Activated CD4-positive, alpha-beta T cell treated with anti-CD3 and anti-CD28 coated beads, Interleukin-2, amount 50 U/mL, for 4 hours (primary cell): Measurements from ENCODE around the gene B3GNT2.
"Not testable (repeated sequence)": the region's sequence is repeated elsewhere in the genome, so short reads cannot be mapped to it uniquely, and the experiment has no call there.

Experiments
- DNase-seq, 2 experiments: peaks; one replicate each; pipeline ENCODE4 v3.0.0-alpha.2; 2020

Gene B3GNT2

GRCh38 chr2:62243983-62244382 lies 48.1 kb downstream of the B3GNT2 start:
- no peak for DNase-seq

GRCh38 chr2:62248226-62248625 lies 52.3 kb downstream of the B3GNT2 start:
- no peak for DNase-seq

GRCh38 chr2:62250239-62250638 lies 54.3 kb downstream of the B3GNT2 start:
- no peak for DNase-seq

- DNase-seq, result no peak
Measured at GRCh38 chr2:62254424-62255266, 58.7 kb downstream of the B3GNT2 start.

GRCh38 chr2:62257466-62257865 lies 61.6 kb downstream of the B3GNT2 start:
- DNase-seq, result no peak

GRCh38 chr2:62263076-62263715 lies 67.3 kb downstream of the B3GNT2 start:
- DNase-seq, result no peak

- no peak for DNase-seq
Measured at GRCh38 chr2:62264186-62264585, 68.3 kb downstream of the B3GNT2 start.

GRCh38 chr2:62265106-62265505 lies 69.2 kb downstream of the B3GNT2 start:
- DNase-seq, result no peak

- no peak for DNase-seq
Measured at GRCh38 chr2:62266433-62267038, 70.6 kb downstream of the B3GNT2 start.

GRCh38 chr2:62267696-62268095 lies 71.8 kb downstream of the B3GNT2 start:
- no peak for DNase-seq

- not testable (repeated sequence) for DNase-seq
Measured at GRCh38 chr2:62268681-62269188, 72.8 kb downstream of the B3GNT2 start.

- DNase-seq, result no peak
Measured at GRCh38 chr2:62270728-62271127, 74.8 kb downstream of the B3GNT2 start.
